ENCODE results near the gene ABCC1.

Gene ABCC1

GRCh38 chr16:16105646-16106045 is 156.2 kb downstream of the ABCC1 start:
- H3K9me3 ChIP-seq = no peaks in the 10 kb centered on the region
- no peak overlapping the region for H3K4me3 ChIP-seq (ENCODE audit: low read depth in 1 of 2, low read length in 1 of 2)
- no peak overlapping the region for H3K27ac ChIP-seq
- H3K27me3 ChIP-seq = no peaks in the 10 kb centered on the region
- no peak for TF ChIP-seq CTCF (IDR thresholded peaks at IDR 0.05)
- H3K4me1 ChIP-seq (ENCODE audit: control insufficient read depth in 1 of 2, insufficient read depth in 1 of 2, low read depth in 1 of 2, low read length in 1 of 2) = no peaks in the 10 kb centered on the region
- peaks cover 75% of the 10 kb centered on the region for H3K36me3 ChIP-seq

GRCh38 chr16:16106466-16106865 is 157.1 kb downstream of the ABCC1 start:
- TF ChIP-seq CTCF (IDR thresholded peaks at IDR 0.05) = no peak
- Histone ChIP-seq H3K4me3 (ENCODE audit: low read depth in 1 of 2, low read length in 1 of 2) (no peak overlapping the region), H3K27ac (no peak overlapping the region), H3K4me1 (ENCODE audit: control insufficient read depth in 1 of 2, insufficient read depth in 1 of 2, low read depth in 1 of 2, low read length in 1 of 2) (no peaks in the 10 kb centered on the region), H3K36me3 (peaks cover 83% of the 10 kb centered on the region), H3K9me3 (no peaks in the 10 kb centered on the region), H3K27me3 (no peaks in the 10 kb centered on the region)

- no peak for TF ChIP-seq CTCF (IDR thresholded peaks at IDR 0.05)
- Histone ChIP-seq H3K36me3 (peaks cover 85% of the 10 kb centered on the region), H3K9me3 (no peaks in the 10 kb centered on the region), H3K27me3 (no peaks in the 10 kb centered on the region), H3K27ac (no peak overlapping the region), H3K4me3 (ENCODE audit: low read depth in 1 of 2, low read length in 1 of 2) (no peak overlapping the region), H3K4me1 (ENCODE audit: control insufficient read depth in 1 of 2, insufficient read depth in 1 of 2, low read depth in 1 of 2, low read length in 1 of 2) (no peaks in the 10 kb centered on the region)
These were observed 158.4 kb downstream of the ABCC1 start for GRCh38 chr16:16107839-16108238.

GRCh38 chr16:16108759-16109158 is 159.3 kb downstream of the ABCC1 start:
- Histone ChIP-seq H3K4me3 (ENCODE audit: low read depth in 1 of 2, low read length in 1 of 2) (no peak overlapping the region), H3K27me3 (no peaks in the 10 kb centered on the region), H3K4me1 (ENCODE audit: control insufficient read depth in 1 of 2, insufficient read depth in 1 of 2, low read depth in 1 of 2, low read length in 1 of 2) (no peaks in the 10 kb centered on the region), H3K9me3 (no peaks in the 10 kb centered on the region), H3K36me3 (peaks cover 85% of the 10 kb centered on the region), H3K27ac (no peak overlapping the region)
- TF ChIP-seq CTCF (IDR thresholded peaks at IDR 0.05) = no peak

- no peak overlapping the region for H3K27ac ChIP-seq
- H3K36me3 ChIP-seq = peaks cover 85% of the 10 kb centered on the region
- no peaks in the 10 kb centered on the region for H3K9me3 ChIP-seq
- H3K27me3 ChIP-seq = no peaks in the 10 kb centered on the region
- TF ChIP-seq CTCF (IDR thresholded peaks at IDR 0.05) = no peak
- no peak overlapping the region for H3K4me3 ChIP-seq (ENCODE audit: low read depth in 1 of 2, low read length in 1 of 2)
- no peaks in the 10 kb centered on the region for H3K4me1 ChIP-seq (ENCODE audit: control insufficient read depth in 1 of 2, insufficient read depth in 1 of 2, low read depth in 1 of 2, low read length in 1 of 2)
These were observed 160.2 kb downstream of the ABCC1 start for GRCh38 chr16:16109453-16110110.
